Measurements from ENCODE around the gene OR6J1.

The OR6J1 gene

DNA sequence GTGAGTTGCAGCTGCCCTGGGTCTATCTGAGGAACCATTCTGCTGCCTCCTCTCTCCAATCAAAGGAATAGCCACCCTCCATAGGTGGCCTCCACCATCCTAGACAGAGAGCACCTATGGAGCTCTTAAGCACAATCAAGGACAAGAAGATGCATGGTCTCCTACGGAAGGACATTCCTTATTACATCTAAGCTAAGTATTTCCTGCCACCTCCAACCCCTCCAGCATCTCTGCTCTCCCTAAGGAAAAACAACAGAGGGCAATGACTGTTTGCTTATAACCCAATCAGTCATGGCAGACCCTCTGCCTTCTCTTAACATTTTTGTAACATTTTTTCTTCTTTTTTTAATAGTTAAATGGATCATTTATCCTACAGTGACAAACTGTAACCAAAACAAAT, 14.8 kb upstream of the OR6J1 start:
- H3K4me3 ChIP-seq (ENCODE audit: low read length), result no peak overlapping the region
- TF ChIP-seq, protein P1, sequence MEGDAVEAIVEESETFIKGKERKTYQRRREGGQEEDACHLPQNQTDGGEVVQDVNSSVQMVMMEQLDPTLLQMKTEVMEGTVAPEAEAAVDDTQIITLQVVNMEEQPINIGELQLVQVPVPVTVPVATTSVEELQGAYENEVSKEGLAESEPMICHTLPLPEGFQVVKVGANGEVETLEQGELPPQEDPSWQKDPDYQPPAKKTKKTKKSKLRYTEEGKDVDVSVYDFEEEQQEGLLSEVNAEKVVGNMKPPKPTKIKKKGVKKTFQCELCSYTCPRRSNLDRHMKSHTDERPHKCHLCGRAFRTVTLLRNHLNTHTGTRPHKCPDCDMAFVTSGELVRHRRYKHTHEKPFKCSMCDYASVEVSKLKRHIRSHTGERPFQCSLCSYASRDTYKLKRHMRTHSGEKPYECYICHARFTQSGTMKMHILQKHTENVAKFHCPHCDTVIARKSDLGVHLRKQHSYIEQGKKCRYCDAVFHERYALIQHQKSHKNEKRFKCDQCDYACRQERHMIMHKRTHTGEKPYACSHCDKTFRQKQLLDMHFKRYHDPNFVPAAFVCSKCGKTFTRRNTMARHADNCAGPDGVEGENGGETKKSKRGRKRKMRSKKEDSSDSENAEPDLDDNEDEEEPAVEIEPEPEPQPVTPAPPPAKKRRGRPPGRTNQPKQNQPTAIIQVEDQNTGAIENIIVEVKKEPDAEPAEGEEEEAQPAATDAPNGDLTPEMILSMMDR (conservative IDR thresholded peaks at IDR 0.05; ENCODE audit: low read depth, low read length), result no peak
- no peak for DNase-seq (ENCODE audit: low read depth)

DNA sequence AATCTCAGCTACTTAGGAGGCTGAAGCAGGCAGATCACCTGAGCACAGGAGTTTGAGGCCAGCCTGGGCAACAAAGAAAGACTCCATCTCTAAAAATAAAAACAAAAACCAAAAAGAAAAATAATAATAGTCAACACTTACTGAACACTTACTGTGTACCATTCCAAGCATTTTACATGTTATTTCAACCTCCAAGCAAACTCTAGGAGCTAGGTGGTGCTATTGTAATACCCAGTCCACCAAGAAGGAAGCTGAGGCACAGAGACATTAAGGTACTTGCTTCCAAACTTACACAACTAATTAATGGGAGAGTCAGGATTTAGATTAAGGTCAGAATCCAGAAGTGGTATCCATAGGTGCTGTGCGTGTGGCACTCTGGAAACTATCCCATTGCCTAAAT, 13.7 kb upstream of the OR6J1 start:
- TF ChIP-seq, protein P1 (conservative IDR thresholded peaks at IDR 0.05; ENCODE audit: low read depth, low read length), result peak; percentile 57
- no peak overlapping the region for H3K4me3 ChIP-seq (ENCODE audit: low read length)
- DNase-seq (ENCODE audit: low read depth), result no peak

DNA sequence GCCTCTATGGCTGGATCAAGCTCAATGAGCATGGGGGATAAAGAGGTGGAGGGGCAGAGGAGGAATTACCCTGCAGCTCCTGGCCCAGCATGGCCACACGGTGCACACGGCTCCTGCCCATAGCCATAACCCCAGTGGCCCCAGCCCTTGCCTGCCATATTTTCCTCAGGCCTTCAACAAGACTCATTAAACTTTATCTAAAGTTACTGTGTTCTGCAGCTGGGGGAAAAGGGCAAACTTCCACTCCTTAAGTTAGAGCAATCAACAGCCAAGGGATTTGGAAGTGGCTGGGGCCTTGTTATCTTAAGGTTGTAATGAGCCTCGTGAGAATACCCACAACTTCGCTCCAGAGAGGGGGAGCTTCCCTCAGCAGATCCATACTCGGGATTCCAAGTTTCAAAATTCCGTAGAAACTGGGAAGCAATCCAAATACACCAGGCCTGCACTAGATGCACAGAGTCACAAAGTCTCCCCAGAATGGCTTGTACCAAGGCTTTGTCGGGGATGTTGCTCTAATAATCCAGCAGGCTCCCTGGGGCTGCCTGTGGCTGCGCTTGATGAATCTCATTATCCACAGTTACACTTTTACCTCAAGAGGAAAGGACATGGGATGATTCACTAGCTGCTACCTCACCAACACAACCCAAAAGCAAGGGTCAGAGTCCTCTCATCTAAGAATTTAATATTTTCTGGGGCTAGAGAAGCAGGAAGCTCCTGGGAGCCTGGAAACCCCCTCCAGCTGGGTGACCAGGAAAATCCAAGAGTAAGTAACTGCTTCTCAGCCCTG, 13.0 kb upstream of the OR6J1 start:
- no peak overlapping the region for H3K4me3 ChIP-seq (ENCODE audit: low read length)
- peak; percentile 93 for DNase-seq (ENCODE audit: low read depth)
- TF ChIP-seq, protein P1 (conservative IDR thresholded peaks at IDR 0.05; ENCODE audit: low read depth, low read length), result no peak

DNA sequence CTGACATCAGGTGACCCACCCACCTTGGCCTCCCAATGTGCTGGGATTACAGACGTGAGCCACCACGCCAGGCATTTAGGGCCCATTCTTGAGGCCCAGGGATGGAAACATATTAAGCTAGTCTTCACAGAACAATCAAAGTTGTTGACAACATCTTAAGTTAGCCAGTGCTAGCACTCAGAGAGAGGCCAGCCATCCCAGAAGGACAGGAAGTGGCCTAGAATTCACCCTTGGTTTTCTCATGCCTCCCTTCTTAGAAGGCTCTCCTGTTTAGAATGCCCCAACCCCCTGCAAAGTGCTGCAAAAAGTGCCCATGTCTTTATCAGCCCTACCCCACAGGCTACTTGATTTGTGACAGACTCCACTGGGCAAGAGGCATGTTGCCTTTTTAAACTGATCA, 12.1 kb upstream of the OR6J1 start:
- no peak for DNase-seq (ENCODE audit: low read depth)
- TF ChIP-seq, protein P1 (conservative IDR thresholded peaks at IDR 0.05; ENCODE audit: low read depth, low read length), result no peak

DNA sequence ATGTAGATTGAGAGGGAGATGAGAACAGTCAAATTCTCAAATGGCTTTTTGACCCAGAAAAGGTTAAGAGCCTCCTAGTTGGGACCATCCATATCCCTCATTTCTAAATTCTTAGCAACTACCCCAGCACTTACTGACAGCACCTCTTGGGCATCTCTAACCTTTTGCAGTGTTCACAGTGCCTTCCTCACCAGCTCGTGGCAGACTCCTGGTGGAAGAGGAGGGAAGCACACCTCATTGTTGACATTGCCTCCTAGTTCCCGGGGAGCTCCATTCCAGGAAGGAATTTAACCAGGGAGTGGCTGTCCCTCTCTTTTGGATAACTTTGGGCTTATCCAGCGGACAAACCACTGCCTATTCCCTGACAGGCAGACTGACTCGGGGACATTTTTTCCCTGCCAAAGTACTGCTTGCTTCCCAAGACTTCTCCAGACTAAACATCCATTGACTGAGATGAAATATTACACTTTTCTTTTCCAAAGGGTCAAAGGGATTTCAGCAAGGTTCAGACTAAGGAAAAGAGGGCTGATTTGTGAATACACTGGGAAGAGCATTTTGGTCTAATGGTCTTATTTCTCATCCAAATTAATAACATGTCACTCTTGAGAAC, 9.0 kb upstream of the OR6J1 start:
- DNase-seq (ENCODE audit: low read depth), result peak; percentile 34
- TF ChIP-seq, protein P1 (conservative IDR thresholded peaks at IDR 0.05; ENCODE audit: low read depth, low read length), result peak; percentile 98
- no peak overlapping the region for H3K4me3 ChIP-seq (ENCODE audit: low read length)

More for the DNA sequence above, 12.1 kb upstream of the OR6J1 start:
- H3K4me3 ChIP-seq (ENCODE audit: low read length), result no peak overlapping the region

DNA sequence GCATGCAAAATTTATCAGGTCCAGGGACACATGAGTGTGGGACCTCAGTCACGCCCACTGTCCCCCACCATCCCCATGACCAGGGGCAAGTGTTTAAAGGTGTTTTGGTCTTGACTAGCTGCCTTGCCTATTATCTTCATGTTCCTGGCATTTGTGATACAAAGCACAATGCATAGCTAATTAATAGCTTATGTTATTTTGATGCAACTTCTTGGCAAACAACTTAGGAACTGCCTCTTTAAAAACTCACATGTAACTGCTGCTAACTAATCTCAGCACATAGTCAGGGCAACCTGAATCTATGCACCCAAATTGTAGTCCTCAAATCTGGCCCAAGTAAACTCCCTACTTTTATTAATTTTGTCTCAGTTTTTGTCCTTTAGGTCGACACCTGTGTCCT, 7.4 kb upstream of the OR6J1 start:
- TF ChIP-seq, protein P1 (conservative IDR thresholded peaks at IDR 0.05; ENCODE audit: low read depth, low read length), result no peak
- DNase-seq (ENCODE audit: low read depth), result no peak
- no peak overlapping the region for H3K4me3 ChIP-seq (ENCODE audit: low read length)
